Aorta (tissue), 5 donors: ENCODE measurements around the gene SPACDR. TPM values are rescaled to one million over a fixed set of nuclear protein-coding genes. Genes with fewer than 3 reads are reported as not detected.

Experiments used
- ATAC-seq: fragments of 200-7000 bp; cut with Tn5 transposase; one replicate; pipeline ENCODE4 v1.9.1; 2022; ENCODE audit warnings: moderate library complexity; ENCODE audit not compliant: low FRiP score
- DNase-seq, 2 donors: peaks; one replicate each; pipeline ENCODE4 v3.0.0-alpha.2; 2020
- H3K27ac ChIP-seq, 2 donors: one replicate each; pipeline ENCODE4 v1.5.1; 2013; ENCODE audit warnings: low read length in 2 of 2, mild to moderate bottlenecking in 2 of 2, moderate library complexity in 2 of 2, control low read depth in 1 of 2, inconsistent platforms in 1 of 2, low read depth in 1 of 2
- H3K27me3 ChIP-seq, 2 donors: one replicate each; pipeline ENCODE4 v1.6.1; 2013; ENCODE audit warnings: control low read depth in 1 of 2, low read length in 1 of 2, mild to moderate bottlenecking in 1 of 2, moderate library complexity in 1 of 2; ENCODE audit not compliant: insufficient read depth in 2 of 2, control insufficient read depth in 1 of 2
- H3K36me3 ChIP-seq, 2 donors: one replicate each; pipeline ENCODE4 v1.6.1; 2013; ENCODE audit warnings: control low read depth in 1 of 2, low read length in 1 of 2, mild to moderate bottlenecking in 1 of 2; ENCODE audit not compliant: insufficient read depth in 2 of 2, control insufficient read depth in 1 of 2
- H3K4me1 ChIP-seq, 2 donors: one replicate each; pipeline ENCODE4 v1.6.1; 2013; ENCODE audit warnings: low read length in 2 of 2, control low read depth in 1 of 2, mild to moderate bottlenecking in 1 of 2, moderate library complexity in 1 of 2; ENCODE audit not compliant: insufficient read depth in 2 of 2, control insufficient read depth in 1 of 2
- H3K4me3 ChIP-seq, 2 donors: one replicate each; pipeline ENCODE4 v1.5.1; 2013; ENCODE audit warnings: low read length in 2 of 2, control low read depth in 1 of 2, mild to moderate bottlenecking in 1 of 2
- H3K9me3 ChIP-seq: one replicate; pipeline ENCODE4 v1.6.1; 2013; ENCODE audit warnings: mild to moderate bottlenecking, low read length; ENCODE audit not compliant: control insufficient read depth
- WGBS, 2 donors: extraction: QIAGEN DNeasy Blood & Tissue Kit; methylation state at CpG; one replicate each; pipeline ENCODE4 v1.1.7; 2013; 5-methylcytosine and 5-hydroxymethylcytosine counted together
- intact Hi-C, 2 donors: fragments of 100-400 bp; cut with DNase I; formaldehyde crosslinking; loops; one replicate each; pipeline versions ENCODE4 v1.14.2 to v1.15.0; 2022
- polyA plus RNA-seq, 2 donors: library from polyadenylated mRNA; stranded (reverse); fragments of 200-250 nt; gene quantifications; one replicate each; pipeline ENCODE4 v1.2.3, GENCODE V29; 2013
- total RNA-seq, 2 donors: library from RNA; stranded (reverse); fragmentation: NEBNext Ultra II Directional; extraction: Animal tissue kit (Norgen Biotek cat#: 25700); gene quantifications; one replicate each; pipeline ENCODE4 v1.2.1, GENCODE V29; 2021
- donor health status: healthy with polysubstance abuse.
- donor health status: Bipolar disorder and iron deficiency.
- donor health status: DM: no; HTN: no; CAD: no.
- donor health status: DM: no; HTN: no; CAD: no.
- donor health status: DM: yes; HTN: yes; CAD: no.

The SPACDR gene
- total and polyA plus RNA-seq, 4 donors: 0.31 to 2.0 (median 1.0) TPM; not detected in 1

- no peaks in the 10 kb centered on the region for H3K4me1 ChIP-seq
- H3K9me3 ChIP-seq: no peaks in the 10 kb centered on the region
- no peak for ATAC-seq
- H3K36me3 ChIP-seq: no peaks in the 10 kb centered on the region
- no peak for DNase-seq
- H3K27ac ChIP-seq: no peak overlapping the region
- WGBS, 2 donors: 86 to 87% methylated on average over 6 of the region's 6 CpGs
- no peak overlapping the region for H3K4me3 ChIP-seq
- intact Hi-C loops: no loop called here
- H3K27me3 ChIP-seq: no peaks in the 10 kb centered on the region
These were observed 32.4 kb upstream of the SPACDR start for GRCh38 chr7:100496509-100496908.

- peak; percentile 42 for ATAC-seq
- H3K27me3 ChIP-seq: no peaks in the 10 kb centered on the region
- no peak overlapping the region for H3K27ac ChIP-seq
- 38 to 45% methylated on average over 48 to 56 of the region's 56 CpGs for WGBS, 2 donors
- DNase-seq: no peak
- no peaks in the 10 kb centered on the region for H3K4me1 ChIP-seq
- no peaks in the 10 kb centered on the region for H3K9me3 ChIP-seq
- no peak overlapping the region for H3K4me3 ChIP-seq
- no peaks in the 10 kb centered on the region for H3K36me3 ChIP-seq
- intact Hi-C loops: no loop called here
These were observed 29.6 kb upstream of the SPACDR start for GRCh38 chr7:100493476-100494264.

- WGBS, 2 donors: 84 to 89% methylated on average over 5 of the region's 5 CpGs
These were observed 28.8 kb upstream of the SPACDR start for GRCh38 chr7:100492738-100493475.

GRCh38 chr7:100491192-100491578, 27.1 kb upstream of the SPACDR start:
- no peak for ATAC-seq
- intact Hi-C loops: no loop called here
- DNase-seq: no peak
- Histone ChIP-seq H3K4me3 (no peak overlapping the region), H3K4me1 (no peaks in the 10 kb centered on the region), H3K27ac (no peak overlapping the region), H3K36me3 (no peaks in the 10 kb centered on the region), H3K9me3 (no peaks in the 10 kb centered on the region), H3K27me3 (no peaks in the 10 kb centered on the region)
- 96 to 97% methylated on average over 5 of the region's 5 CpGs for WGBS, 2 donors

More at GRCh38 chr7:100492738-100493475, 28.8 kb upstream of the SPACDR start:
- intact Hi-C loops: no loop called here
- Histone ChIP-seq H3K4me1 (no peaks in the 10 kb centered on the region), H3K9me3 (no peaks in the 10 kb centered on the region), H3K27ac (no peak overlapping the region), H3K27me3 (no peaks in the 10 kb centered on the region), H3K36me3 (no peaks in the 10 kb centered on the region), H3K4me3 (no peak overlapping the region)
- DNase-seq (no peak), ATAC-seq (no peak)

- 92 to 93% methylated on average over 25 of the region's 25 CpGs for WGBS, 2 donors
- Histone ChIP-seq H3K27ac (no peak overlapping the region), H3K27me3 (no peaks in the 10 kb centered on the region), H3K4me3 (no peak overlapping the region), H3K4me1 (no peaks in the 10 kb centered on the region), H3K36me3 (no peaks in the 10 kb centered on the region), H3K9me3 (no peaks in the 10 kb centered on the region)
- intact Hi-C loops: no loop called here
- peak in 1 of 2 donors; percentile 75 for DNase-seq
- ATAC-seq: no peak
These were observed 26.6 kb upstream of the SPACDR start for GRCh38 chr7:100490483-100491191.

- WGBS, 2 donors: 50 to 52% methylated on average over 9 of the region's 9 CpGs
- Histone ChIP-seq H3K27me3 (no peaks in the 10 kb centered on the region), H3K4me3 (no peak overlapping the region), H3K4me1 (no peaks in the 10 kb centered on the region), H3K36me3 (no peaks in the 10 kb centered on the region), H3K9me3 (no peaks in the 10 kb centered on the region), H3K27ac (no peak overlapping the region)
- intact Hi-C loops: no loop called here
- ATAC-seq (no peak), DNase-seq (no peak)
These were observed 25.8 kb upstream of the SPACDR start for GRCh38 chr7:100489824-100490223.

- ATAC-seq (no peak), DNase-seq (no peak)
- Histone ChIP-seq H3K27me3 (no peaks in the 10 kb centered on the region), H3K36me3 (no peaks in the 10 kb centered on the region), H3K9me3 (no peaks in the 10 kb centered on the region), H3K4me3 (no peak overlapping the region), H3K4me1 (no peaks in the 10 kb centered on the region), H3K27ac (no peak overlapping the region)
- intact Hi-C loops: no loop called here
- 79 to 84% methylated on average over 10 of the region's 10 CpGs for WGBS, 2 donors
These were observed 25.1 kb upstream of the SPACDR start for GRCh38 chr7:100489121-100489520.

GRCh38 chr7:100488333-100489095, 24.5 kb upstream of the SPACDR start:
- 93 to 94% methylated on average over 40 to 44 of the region's 44 CpGs for WGBS, 2 donors
- no peaks in the 10 kb centered on the region for H3K36me3 ChIP-seq
- intact Hi-C loops: no loop called here

More at GRCh38 chr7:100488333-100489095, 24.5 kb upstream of the SPACDR start:
- no peaks in the 10 kb centered on the region for H3K4me1 ChIP-seq
- no peak overlapping the region for H3K27ac ChIP-seq
- no peaks in the 10 kb centered on the region for H3K9me3 ChIP-seq
- no peak for DNase-seq
- no peaks in the 10 kb centered on the region for H3K27me3 ChIP-seq
- no peak overlapping the region for H3K4me3 ChIP-seq
- no peak for ATAC-seq
